GM06990 (cell line): Measurements from ENCODE around the gene CETP.
A peak's percentile ranks its signal among the peaks of the same experiment; 100 is the strongest.

Source experiments
- DNase-seq: peaks from one replicate; pipeline ENCODE4 v3.0.0-alpha.2; 2011; ENCODE audit not compliant: insufficient read length; ENCODE audit errors: extremely low read depth
- H3K27me3 ChIP-seq: replicated peaks from 2 replicates; pipeline ENCODE4 v1.6.0; 2011; ENCODE audit warnings: low read length; ENCODE audit not compliant: control insufficient read depth, insufficient read depth
- H3K36me3 ChIP-seq: 2 replicates; pipeline ENCODE4 v1.5.1; 2011; ENCODE audit warnings: low read length; ENCODE audit not compliant: control insufficient read depth, insufficient read depth
- H3K4me3 ChIP-seq: replicated peaks from 2 replicates; pipeline ENCODE4 v1.5.1; 2011; ENCODE audit warnings: low read depth, mild to moderate bottlenecking, control low read depth, low read length
- CTCF ChIP-seq: IDR thresholded peaks from 2 replicates; pipeline ENCODE4 v1.5.1; 2011; ENCODE audit warnings: low read length, control low read depth, mild to moderate bottlenecking, inconsistent platforms; ENCODE audit not compliant: insufficient read depth, poor library complexity, severe bottlenecking

CETP gene

DNA sequence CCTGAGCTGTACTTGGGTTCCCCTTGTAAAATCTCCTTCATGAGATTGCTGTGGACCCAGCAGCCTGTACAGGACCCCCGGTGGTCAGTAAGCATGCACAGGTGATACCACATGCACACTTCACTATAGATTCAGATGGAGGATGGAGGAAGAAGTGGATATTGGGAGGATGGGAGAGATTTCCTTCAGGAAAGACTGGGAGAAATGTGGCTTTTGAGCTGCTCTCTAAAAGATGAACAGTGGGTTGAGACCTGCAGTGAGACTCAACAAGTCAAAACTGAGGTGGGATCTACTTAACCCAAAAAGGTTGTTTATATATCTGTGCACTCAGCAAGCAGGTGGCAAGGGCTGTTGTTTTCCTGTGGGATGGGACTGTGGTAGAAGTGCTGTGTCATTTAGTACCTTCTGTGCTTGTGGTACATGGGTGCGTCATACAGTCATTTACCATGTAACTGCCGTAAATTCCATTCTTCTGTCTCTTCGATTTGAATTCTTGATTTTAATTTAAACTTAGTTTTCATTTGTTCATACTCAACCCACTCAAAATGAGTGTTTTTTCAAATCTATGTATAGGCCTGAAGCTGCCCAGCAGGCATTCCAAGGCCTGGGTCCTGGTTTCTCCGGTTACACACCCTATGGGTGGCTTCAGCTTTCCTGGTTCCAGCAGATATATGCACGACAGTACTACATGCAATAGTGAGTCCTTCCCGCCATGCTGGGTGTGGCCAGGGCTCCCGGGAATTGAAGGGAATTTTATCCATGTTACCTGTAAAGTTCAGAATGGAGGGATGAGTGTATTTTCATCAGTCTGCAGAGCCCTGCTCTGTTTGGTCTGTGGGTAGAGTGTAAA lies 22.9 kb upstream of the CETP start:
- Histone ChIP-seq H3K4me3 (peak overlapping the region; percentile 8; the same call in 1 of the 2 replicates), H3K36me3 (peaks cover 41% of the 10 kb centered on the region), H3K27me3 (no peaks in the 10 kb centered on the region)
- no peak for DNase-seq
- TF ChIP-seq CTCF, result no peak

DNA sequence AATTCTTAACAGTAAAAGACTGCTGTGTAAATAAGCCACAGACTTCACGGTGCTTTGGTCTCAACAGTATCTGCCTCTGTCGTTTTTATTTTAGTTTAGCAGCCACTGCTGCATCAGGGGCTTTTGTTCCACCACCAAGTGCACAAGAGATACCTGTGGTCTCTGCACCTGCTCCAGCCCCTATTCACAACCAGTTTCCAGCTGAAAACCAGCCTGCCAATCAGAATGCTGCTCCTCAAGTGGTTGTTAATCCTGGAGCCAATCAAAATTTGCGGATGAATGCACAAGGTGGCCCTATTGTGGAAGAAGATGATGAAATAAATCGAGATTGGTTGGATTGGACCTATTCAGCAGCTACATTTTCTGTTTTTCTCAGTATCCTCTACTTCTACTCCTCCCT lies 21.9 kb upstream of the CETP start:
- no peak for DNase-seq
- no peaks in the 10 kb centered on the region for H3K27me3 ChIP-seq
- H3K4me3 ChIP-seq, result no peak overlapping the region
- peaks cover 43% of the 10 kb centered on the region for H3K36me3 ChIP-seq
- TF ChIP-seq CTCF, result no peak

GRCh38 chr16:56941092-56941491 lies 20.7 kb upstream of the CETP start:
- DNase-seq, result no peak
- Histone ChIP-seq H3K4me3 (no peak overlapping the region), H3K27me3 (no peaks in the 10 kb centered on the region), H3K36me3 (peaks cover 46% of the 10 kb centered on the region)
- no peak for TF ChIP-seq CTCF

GRCh38 chr16:56941856-56942331 lies 19.9 kb upstream of the CETP start:
- no peaks in the 10 kb centered on the region for H3K27me3 ChIP-seq
- no peak overlapping the region for H3K4me3 ChIP-seq
- DNase-seq, result no peak
- TF ChIP-seq CTCF, result no peak
- peaks cover 42% of the 10 kb centered on the region for H3K36me3 ChIP-seq

- peaks cover 33% of the 10 kb centered on the region for H3K36me3 ChIP-seq
- DNase-seq, result no peak
- no peak for TF ChIP-seq CTCF
- no peak overlapping the region for H3K4me3 ChIP-seq
- no peaks in the 10 kb centered on the region for H3K27me3 ChIP-seq
These were observed 17.9 kb upstream of the CETP start for GRCh38 chr16:56943761-56944375.
